ENCODE measurements around the gene POU3F2.

DNA sequence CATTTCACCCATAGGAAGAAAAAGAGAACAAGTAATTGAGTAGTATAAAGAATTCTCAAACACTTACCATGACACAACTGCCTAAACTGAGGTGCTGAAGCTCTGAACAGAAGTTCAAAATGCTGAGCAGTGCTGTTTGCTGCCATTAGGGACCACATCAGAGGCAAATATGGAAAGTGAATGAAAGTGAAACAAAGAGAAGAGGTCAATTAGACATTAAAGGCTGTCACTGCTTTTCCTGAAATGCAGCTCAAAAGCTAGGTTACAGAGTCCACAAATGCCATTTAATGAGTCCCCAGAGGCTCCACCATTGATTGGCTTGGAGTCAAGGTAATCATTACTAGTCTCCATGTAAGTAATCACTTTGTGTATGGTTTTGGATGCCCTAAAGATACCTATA, 46.1 kb downstream of the POU3F2 start:
- TF ChIP-seq, protein P1, sequence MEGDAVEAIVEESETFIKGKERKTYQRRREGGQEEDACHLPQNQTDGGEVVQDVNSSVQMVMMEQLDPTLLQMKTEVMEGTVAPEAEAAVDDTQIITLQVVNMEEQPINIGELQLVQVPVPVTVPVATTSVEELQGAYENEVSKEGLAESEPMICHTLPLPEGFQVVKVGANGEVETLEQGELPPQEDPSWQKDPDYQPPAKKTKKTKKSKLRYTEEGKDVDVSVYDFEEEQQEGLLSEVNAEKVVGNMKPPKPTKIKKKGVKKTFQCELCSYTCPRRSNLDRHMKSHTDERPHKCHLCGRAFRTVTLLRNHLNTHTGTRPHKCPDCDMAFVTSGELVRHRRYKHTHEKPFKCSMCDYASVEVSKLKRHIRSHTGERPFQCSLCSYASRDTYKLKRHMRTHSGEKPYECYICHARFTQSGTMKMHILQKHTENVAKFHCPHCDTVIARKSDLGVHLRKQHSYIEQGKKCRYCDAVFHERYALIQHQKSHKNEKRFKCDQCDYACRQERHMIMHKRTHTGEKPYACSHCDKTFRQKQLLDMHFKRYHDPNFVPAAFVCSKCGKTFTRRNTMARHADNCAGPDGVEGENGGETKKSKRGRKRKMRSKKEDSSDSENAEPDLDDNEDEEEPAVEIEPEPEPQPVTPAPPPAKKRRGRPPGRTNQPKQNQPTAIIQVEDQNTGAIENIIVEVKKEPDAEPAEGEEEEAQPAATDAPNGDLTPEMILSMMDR (conservative IDR thresholded peaks at IDR 0.05; ENCODE audit: low read depth, low read length) = no peak
- TF ChIP-seq EZH2 (IDR thresholded peaks at IDR 0.05; ENCODE audit: borderline replicate concordance, low read depth, low read length, poor library complexity, severe bottlenecking) = no peak

Measured in A673 (cell line).